GM12878 (cell line): ENCODE results near the gene NRP2. TPM values are rescaled to one million over a fixed set of nuclear protein-coding genes. Genes with fewer than 3 reads are reported as not detected.

ENCODE experiments used
- ATAC-seq: fragments of 200-7000 bp; cut with Tn5 transposase; 3 replicates; pipeline ENCODE4 v1.9.1; 2020; ENCODE audit warnings: mild to moderate bottlenecking, moderate library complexity
- BruUV-seq: library from RNA; stranded (reverse); fragments of 400-500 nt; replicated peaks from 2 replicates; lab custom pipeline; 2021; lab: Mats Ljungman, UMichigan
- CTCF ChIA-PET: fragments of 300-600 bp; sonication (Branson Sonifier 250); formaldehyde crosslinking; extraction: SDS; loops from one replicate; lab custom pipeline; 2021; ENCODE audit warnings: inconsistent platforms; lab: Yijun Ruan, JAX
- POLR2A ChIA-PET: fragments of 350-600 bp; formaldehyde crosslinking; extraction: SDS; loops from one replicate; lab custom pipeline; 2021; ENCODE audit warnings: inconsistent platforms; lab: Charles Lee
- RAD21 ChIA-PET: fragments of 300-600 bp; sonication (Branson Sonifier 250); formaldehyde crosslinking; loops from one replicate; lab custom pipeline; 2023; ENCODE audit warnings: antibody characterized with exemption; ENCODE audit not compliant: unreplicated experiment; lab: Charles Lee
- SMC1A ChIA-PET: fragments of 300-600 bp; sonication (Branson Sonifier 250); formaldehyde crosslinking; loops from one replicate; lab custom pipeline; 2023; ENCODE audit not compliant: unreplicated experiment, uncharacterized antibody; lab: Charles Lee
- DNase-seq: peaks from one replicate; pipeline ENCODE4 v3.0.0-alpha.2; 2011; ENCODE audit warnings: low read depth, low spot score
- FAIRE-seq: peaks from 3 replicates; lab custom pipeline; 2011; peaks lifted over from hg19 to GRCh38; lab: Jason Lieb, UNC
- H2AFZ ChIP-seq: 2 replicates; pipeline ENCODE4 v1.6.0; 2011; ENCODE audit warnings: low read depth, low read length, control low read depth; ENCODE audit not compliant: control insufficient read depth
- H3K27ac ChIP-seq: 2 replicates; pipeline ENCODE4 v1.5.1; 2011; ENCODE audit warnings: control low read depth; ENCODE audit not compliant: control insufficient read depth, insufficient read depth
- H3K27me3 ChIP-seq, 2 experiments: replicated peaks in 1 of 2; 2 replicates each; pipeline versions ENCODE4 v1.6.0 to v1.6.1; 2011; ENCODE audit warnings: low read length in 1 of 2; ENCODE audit not compliant: control insufficient read depth in 2 of 2, insufficient read depth in 2 of 2
- H3K36me3 ChIP-seq, 2 experiments: 2 replicates each; pipeline ENCODE4 v1.5.1; 2011; ENCODE audit warnings: low read length in 1 of 2; ENCODE audit not compliant: control insufficient read depth in 2 of 2, insufficient read depth in 2 of 2
- H3K4me1 ChIP-seq: 2 replicates; pipeline ENCODE4 v1.6.1; 2011; ENCODE audit warnings: mild to moderate bottlenecking, low read length, moderate library complexity, mixed read lengths; ENCODE audit not compliant: control insufficient read depth, insufficient read depth
- H3K4me2 ChIP-seq: 2 replicates; pipeline ENCODE4 v1.6.0; 2011; ENCODE audit warnings: control low read depth; ENCODE audit not compliant: control insufficient read depth, insufficient read depth
- H3K4me3 ChIP-seq: fragments of 200-600 bp; sonication (generic); 2 replicates; pipeline ENCODE4 v1.5.1; 2016
- H3K79me2 ChIP-seq: 2 replicates; pipeline ENCODE4 v1.6.0; 2011; ENCODE audit warnings: low read length; ENCODE audit not compliant: control insufficient read depth, insufficient read depth
- H3K9ac ChIP-seq: 2 replicates; pipeline ENCODE4 v1.8.0; 2011; ENCODE audit warnings: low read length, control low read depth, mixed read lengths; ENCODE audit not compliant: control insufficient read depth, insufficient read depth
- H3K9me3 ChIP-seq: replicated peaks from 3 replicates; pipeline ENCODE4 v1.5.1; 2011; ENCODE audit warnings: mild to moderate bottlenecking, low read length; ENCODE audit not compliant: control insufficient read depth, insufficient read depth
- H4K20me1 ChIP-seq: 2 replicates; pipeline ENCODE4 v1.6.0; 2011; ENCODE audit not compliant: control insufficient read depth, insufficient read depth
- CHD2 ChIP-seq: IDR thresholded peaks from 2 replicates; pipeline ENCODE4 v1.6.1; 2011; ENCODE audit warnings: low read depth, low read length, improper control_type of control experiment, borderline replicate concordance
- EGR1 ChIP-seq, 2 experiments: IDR thresholded peaks; 1 replicate in 1 of 2; 2 replicates in 1 of 2; pipeline ENCODE4 v1.6.1; 2011 to 2012; ENCODE audit warnings: low read depth in 2 of 2, low read length in 2 of 2, borderline replicate concordance in 1 of 2, mild to moderate bottlenecking in 1 of 2, moderate library complexity in 1 of 2
- ESRRA ChIP-seq: IDR thresholded peaks from 2 replicates; pipeline ENCODE4 v1.6.1; 2012; ENCODE audit warnings: mild to moderate bottlenecking, low read length, improper control_type of control experiment
- IKZF1 ChIP-seq: fragments of 450-650 bp; conservative IDR thresholded peaks from 2 replicates; pipeline ENCODE4 v1.6.1; 2017; ENCODE audit warnings: antibody characterized with exemption, mild to moderate bottlenecking
- JUNB ChIP-seq: IDR thresholded peaks from 2 replicates; pipeline ENCODE4 v1.6.1; 2016; ENCODE audit warnings: antibody characterized with exemption, mild to moderate bottlenecking
- LARP7 ChIP-seq: fragments of 450-650 bp; IDR thresholded peaks from 2 replicates; pipeline ENCODE4 v1.6.1; 2017; ENCODE audit warnings: mild to moderate bottlenecking
- POU2F2 ChIP-seq: IDR thresholded peaks from 3 replicates; pipeline ENCODE4 v1.6.1; 2011; ENCODE audit warnings: low read depth, mild to moderate bottlenecking, low read length, borderline replicate concordance
- RCOR1 ChIP-seq: conservative IDR thresholded peaks from 2 replicates; pipeline ENCODE4 v1.6.1; 2012; ENCODE audit warnings: low read depth, low read length, improper control_type of control experiment
- RELA ChIP-seq: fragments of 450-650 bp; IDR thresholded peaks from 2 replicates; pipeline ENCODE4 v1.8.0; 2014; ENCODE audit warnings: borderline replicate concordance; ENCODE audit not compliant: partially characterized antibody
- RUNX3 ChIP-seq: IDR thresholded peaks from 2 replicates; pipeline ENCODE4 v1.6.1; 2012; ENCODE audit warnings: low read length, inconsistent platforms
- SMAD5 ChIP-seq: IDR thresholded peaks from 2 replicates; pipeline ENCODE4 v1.6.1; 2016; ENCODE audit warnings: antibody characterized with exemption, low read depth
- SMC3 ChIP-seq: IDR thresholded peaks from 2 replicates; pipeline ENCODE4 v1.6.1; 2011; ENCODE audit warnings: low read length, improper control_type of control experiment, borderline replicate concordance
- SRF ChIP-seq, 2 experiments: IDR thresholded peaks; 2 replicates each; pipeline ENCODE4 v1.6.1; 2011; ENCODE audit warnings: low read depth in 2 of 2, low read length in 2 of 2, mild to moderate bottlenecking in 1 of 2, moderate library complexity in 1 of 2
- SUPT20H ChIP-seq: IDR thresholded peaks from 2 replicates; pipeline ENCODE4 v1.6.1; 2011; ENCODE audit warnings: low read depth, mild to moderate bottlenecking, low read length, moderate library complexity, borderline replicate concordance; ENCODE audit not compliant: control insufficient read depth
- TCF3 ChIP-seq: IDR thresholded peaks from 2 replicates; pipeline ENCODE4 v1.6.1; 2012; ENCODE audit warnings: low read depth, mild to moderate bottlenecking, low read length, borderline replicate concordance; ENCODE audit not compliant: insufficient read depth
- YBX1 ChIP-seq: fragments of 450-650 bp; IDR thresholded peaks from 2 replicates; pipeline ENCODE4 v1.6.1; 2016; ENCODE audit warnings: antibody characterized with exemption
- ZBED1 ChIP-seq: IDR thresholded peaks from 2 replicates; pipeline ENCODE4 v1.6.1; 2016; ENCODE audit warnings: borderline replicate concordance
- WGBS: methylation state at CpG from one replicate; pipeline ENCODE4 v1.1.6; 2016; ENCODE audit warnings: low lambda C conversion rate; ENCODE audit not compliant: insufficient replicate concordance, insufficient coverage; ENCODE audit errors: missing lambda C conversion rate; 5-methylcytosine and 5-hydroxymethylcytosine counted together
- in situ Hi-C: fragments of 300-500 bp; cut with MboI; formaldehyde crosslinking; loops from 9 replicates; pipeline ENCODE4 v1.14.3; 2018; ENCODE audit warnings: mixed read lengths
- intact Hi-C: fragments of 100-400 bp; cut with micrococcal nuclease; formaldehyde crosslinking; loops from one replicate; pipeline ENCODE4 v1.14.2; 2022; ENCODE audit not compliant: unreplicated experiment
- polyA plus RNA-seq, 11 experiments: library from polyadenylated mRNA; depleted of rRNA in 4 of 11; unstranded in 6 of 11; stranded (reverse) in 5 of 11; fragments of >200 nt; fragmentation: Nextera tagmentation in 4 of 11; fragmentation: Illumina TruSeq in 1 of 11; extraction: Ambion mirVana in 4 of 11; extraction: Trizol in 1 of 11; gene quantifications; 1 replicate in 1 of 11; 2 replicates in 10 of 11; pipeline versions ENCODE4 v1.2.1 to v1.2.3, GENCODE V29; 2011 to 2016; ENCODE audit warnings: inconsistent platforms in 2 of 11, missing spikeins in 2 of 11, low read depth in 1 of 11
- total RNA-seq, 4 experiments: library from RNA; depleted of rRNA in 3 of 4; stranded (reverse); fragments of >200 nt in 3 of 4; fragmentation: Illumina TruSeq in 1 of 4; extraction: Trizol in 1 of 4; gene quantifications; 2 replicates each; pipeline versions ENCODE4 v1.2.1 to v1.2.3, GENCODE V29; 2013 to 2021
- TF ChIP-seq, protein P1 (sequence below): IDR thresholded peaks from 2 replicates; pipeline ENCODE4 v1.6.1; 2012; ENCODE audit warnings: improper control_type of control experiment, low read depth, low read length; ENCODE audit not compliant: insufficient replicate concordance

The NRP2 gene
- total and polyA plus RNA-seq, 10 of the 15 experiments (the other 5 are each of a cell fraction or from before 2014, with no cell fraction given): 0.06 to 1.2 (median 0.46) TPM

DNA sequence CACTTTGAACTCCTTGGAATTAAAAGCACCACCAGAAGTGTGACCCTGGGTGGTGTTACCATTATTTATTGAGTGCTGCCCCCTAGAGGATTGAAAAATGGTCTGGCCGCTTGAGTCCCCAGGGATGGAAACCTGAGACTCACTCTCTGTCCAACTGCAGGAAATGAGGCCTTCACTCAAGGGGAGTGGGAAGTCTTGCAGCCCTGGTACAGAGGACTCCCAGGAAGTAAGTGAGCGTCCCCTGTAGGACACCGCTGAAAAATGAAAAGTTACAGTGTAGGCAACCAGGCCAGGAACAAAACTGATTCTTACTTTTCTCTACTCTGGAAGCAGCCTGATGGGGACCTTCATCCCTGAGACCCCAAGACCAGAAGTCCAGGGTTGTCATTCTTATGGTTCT lies 2.2 kb upstream of the NRP2 start (continued):
- no peak; a peak in 1 of 3 replicates for TF ChIP-seq EGR1 (IDR thresholded peaks at IDR 0.05; ENCODE audit: borderline replicate concordance in 1 of 2, low read depth in 2 of 2, low read length in 2 of 2)
- peak; percentile 38 for TF ChIP-seq IKZF1
- TF ChIP-seq RCOR1: no peak
- TF ChIP-seq, protein P1, sequence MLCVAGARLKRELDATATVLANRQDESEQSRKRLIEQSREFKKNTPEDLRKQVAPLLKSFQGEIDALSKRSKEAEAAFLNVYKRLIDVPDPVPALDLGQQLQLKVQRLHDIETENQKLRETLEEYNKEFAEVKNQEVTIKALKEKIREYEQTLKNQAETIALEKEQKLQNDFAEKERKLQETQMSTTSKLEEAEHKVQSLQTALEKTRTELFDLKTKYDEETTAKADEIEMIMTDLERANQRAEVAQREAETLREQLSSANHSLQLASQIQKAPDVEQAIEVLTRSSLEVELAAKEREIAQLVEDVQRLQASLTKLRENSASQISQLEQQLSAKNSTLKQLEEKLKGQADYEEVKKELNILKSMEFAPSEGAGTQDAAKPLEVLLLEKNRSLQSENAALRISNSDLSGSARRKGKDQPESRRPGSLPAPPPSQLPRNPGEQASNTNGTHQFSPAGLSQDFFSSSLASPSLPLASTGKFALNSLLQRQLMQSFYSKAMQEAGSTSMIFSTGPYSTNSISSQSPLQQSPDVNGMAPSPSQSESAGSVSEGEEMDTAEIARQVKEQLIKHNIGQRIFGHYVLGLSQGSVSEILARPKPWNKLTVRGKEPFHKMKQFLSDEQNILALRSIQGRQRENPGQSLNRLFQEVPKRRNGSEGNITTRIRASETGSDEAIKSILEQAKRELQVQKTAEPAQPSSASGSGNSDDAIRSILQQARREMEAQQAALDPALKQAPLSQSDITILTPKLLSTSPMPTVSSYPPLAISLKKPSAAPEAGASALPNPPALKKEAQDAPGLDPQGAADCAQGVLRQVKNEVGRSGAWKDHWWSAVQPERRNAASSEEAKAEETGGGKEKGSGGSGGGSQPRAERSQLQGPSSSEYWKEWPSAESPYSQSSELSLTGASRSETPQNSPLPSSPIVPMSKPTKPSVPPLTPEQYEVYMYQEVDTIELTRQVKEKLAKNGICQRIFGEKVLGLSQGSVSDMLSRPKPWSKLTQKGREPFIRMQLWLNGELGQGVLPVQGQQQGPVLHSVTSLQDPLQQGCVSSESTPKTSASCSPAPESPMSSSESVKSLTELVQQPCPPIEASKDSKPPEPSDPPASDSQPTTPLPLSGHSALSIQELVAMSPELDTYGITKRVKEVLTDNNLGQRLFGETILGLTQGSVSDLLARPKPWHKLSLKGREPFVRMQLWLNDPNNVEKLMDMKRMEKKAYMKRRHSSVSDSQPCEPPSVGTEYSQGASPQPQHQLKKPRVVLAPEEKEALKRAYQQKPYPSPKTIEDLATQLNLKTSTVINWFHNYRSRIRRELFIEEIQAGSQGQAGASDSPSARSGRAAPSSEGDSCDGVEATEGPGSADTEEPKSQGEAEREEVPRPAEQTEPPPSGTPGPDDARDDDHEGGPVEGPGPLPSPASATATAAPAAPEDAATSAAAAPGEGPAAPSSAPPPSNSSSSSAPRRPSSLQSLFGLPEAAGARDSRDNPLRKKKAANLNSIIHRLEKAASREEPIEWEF: no peak
- TF ChIP-seq RUNX3: no peak
- TF ChIP-seq SMAD5: no peak
- peak; percentile 52; the same call in 1 of the 2 replicates for TF ChIP-seq SMC3

DNA sequence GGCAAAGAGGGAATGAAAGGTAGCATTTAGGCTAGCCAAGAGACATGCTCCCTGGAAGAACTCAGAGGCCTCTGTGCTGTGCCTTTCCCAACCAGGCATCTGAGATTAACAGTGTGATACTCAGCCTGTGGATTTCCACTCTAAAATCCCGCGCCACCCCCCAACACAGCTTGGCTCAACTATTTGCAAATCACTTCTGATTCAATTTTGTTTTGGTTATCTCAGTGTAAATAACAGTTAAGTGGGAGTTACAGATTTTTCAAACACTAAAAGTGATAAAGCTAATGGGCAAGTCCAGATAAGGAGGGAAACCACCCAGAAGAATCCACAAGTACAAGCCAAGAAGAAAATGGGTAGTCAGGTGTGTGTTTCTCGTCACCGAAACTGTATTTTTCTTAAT lies 1.4 kb upstream of the NRP2 start:
- ATAC-seq: no peak
- H3K79me2 ChIP-seq: no peaks in the 10 kb centered on the region
- intact Hi-C loops (loop anchor here (1.0 to 5.0 kb wide), 2 partner anchors 86 to 357 kb away; no protein-coding TSS in a partner anchor), in situ Hi-C loops (no loop called here)
- no peak overlapping the region for H3K27ac ChIP-seq
- DNase-seq: no peak
- H3K9me3 ChIP-seq: no peaks in the 10 kb centered on the region
- no peaks in the 10 kb centered on the region for H3K36me3 ChIP-seq
- H3K4me3 ChIP-seq: no peak overlapping the region
- ChIA-PET SMC1A (interaction anchor here (0.7 to 1.8 kb wide), 4 partner anchors 40 to 1419 kb away, joined by 3 to 8 read pairs (median 3); no protein-coding TSS in a partner anchor), CTCF (interaction anchor here (0.6 to 2.0 kb wide), 10 partner anchors 17 to 1484 kb away, joined by 3 to 10 read pairs (median 3); no protein-coding TSS in a partner anchor), RAD21 (interaction anchor here (0.7 to 1.1 kb wide), 4 partner anchors 36 to 408 kb away, joined by 3 to 5 read pairs (median 4); no protein-coding TSS in a partner anchor), POLR2A (interaction anchor here (0.6 kb wide), 1 partner anchor 118 kb away, joined by 5 read pairs; no protein-coding TSS in a partner anchor)
- H3K9ac ChIP-seq: no peak overlapping the region
- H2AFZ ChIP-seq: no peak overlapping the region
- no TSS peak for BruUV-seq
- no peak for FAIRE-seq
- TF ChIP-seq JUNB (no peak), ZBED1 (no peak), CHD2 (no peak), SUPT20H (no peak), SRF (IDR thresholded peaks at IDR 0.05; ENCODE audit: low read depth in 2 of 2, low read length in 2 of 2) (no peak), ESRRA (no peak), POU2F2 (no peak), YBX1 (no peak), LARP7 (no peak), TCF3 (no peak), RELA (no peak)
- no peak overlapping the region for H3K4me2 ChIP-seq
- H4K20me1 ChIP-seq: no peaks in the 10 kb centered on the region
- H3K27me3 ChIP-seq: peaks cover 13% of the 10 kb centered on the region in 2 experiments
- H3K4me1 ChIP-seq: peaks cover 11% of the 10 kb centered on the region
- 54% methylated on average over 4 of the region's 4 CpGs for WGBS
